IPS-15b (cell line): ENCODE results near the gene EPN2.

Experiments used
- H3K27me3 ChIP-seq: one replicate; pipeline ENCODE4 v1.6.1; 2013; ENCODE audit warnings: low read length; ENCODE audit not compliant: control insufficient read depth, insufficient read depth
- H3K36me3 ChIP-seq: one replicate; pipeline ENCODE4 v1.6.1; 2013; ENCODE audit warnings: low read length; ENCODE audit not compliant: control insufficient read depth, insufficient read depth
- H3K4me1 ChIP-seq: one replicate; pipeline ENCODE4 v1.6.1; 2013; ENCODE audit warnings: mild to moderate bottlenecking, low read length; ENCODE audit not compliant: control insufficient read depth, insufficient read depth
- H3K4me3 ChIP-seq: one replicate; pipeline ENCODE4 v1.5.1; 2013; ENCODE audit warnings: low read depth, low read length
- H3K9ac ChIP-seq: one replicate; pipeline ENCODE4 v1.6.1; 2013; ENCODE audit warnings: low read depth, mild to moderate bottlenecking, low read length
- H3K9me3 ChIP-seq: one replicate; pipeline ENCODE4 v1.6.1; 2013; ENCODE audit warnings: mild to moderate bottlenecking, low read length; ENCODE audit not compliant: control insufficient read depth, insufficient read depth

The EPN2 gene

GRCh38 chr17:19338031-19338990 lies 101.1 kb downstream of the EPN2 start:
- Histone ChIP-seq H3K9ac (no peak overlapping the region), H3K4me3 (no peak overlapping the region), H3K36me3 (peaks cover 12% of the 10 kb centered on the region), H3K4me1 (peaks cover 15% of the 10 kb centered on the region), H3K27me3 (no peaks in the 10 kb centered on the region), H3K9me3 (no peaks in the 10 kb centered on the region)

GRCh38 chr17:19339341-19339815 lies 102.2 kb downstream of the EPN2 start:
- H3K4me1 ChIP-seq = peaks cover 12% of the 10 kb centered on the region
- H3K36me3 ChIP-seq = peaks cover 7% of the 10 kb centered on the region
- H3K4me3 ChIP-seq = no peak overlapping the region
- no peak overlapping the region for H3K9ac ChIP-seq
- H3K9me3 ChIP-seq = no peaks in the 10 kb centered on the region
- H3K27me3 ChIP-seq = no peaks in the 10 kb centered on the region

GRCh38 chr17:19341211-19341631 lies 104.1 kb downstream of the EPN2 start:
- Histone ChIP-seq H3K4me1 (peaks cover 12% of the 10 kb centered on the region), H3K4me3 (no peak overlapping the region), H3K9ac (no peak overlapping the region), H3K27me3 (no peaks in the 10 kb centered on the region), H3K9me3 (no peaks in the 10 kb centered on the region), H3K36me3 (peaks cover 13% of the 10 kb centered on the region)

GRCh38 chr17:19341641-19342610 lies 104.8 kb downstream of the EPN2 start:
- H3K36me3 ChIP-seq = peaks cover 14% of the 10 kb centered on the region
- no peak overlapping the region for H3K9ac ChIP-seq
- H3K9me3 ChIP-seq = no peaks in the 10 kb centered on the region
- H3K4me1 ChIP-seq = peaks cover 12% of the 10 kb centered on the region
- no peaks in the 10 kb centered on the region for H3K27me3 ChIP-seq
- no peak overlapping the region for H3K4me3 ChIP-seq

GRCh38 chr17:19342611-19343255 lies 105.6 kb downstream of the EPN2 start:
- peaks cover 20% of the 10 kb centered on the region for H3K36me3 ChIP-seq
- peaks cover 10% of the 10 kb centered on the region for H3K4me1 ChIP-seq
- no peaks in the 10 kb centered on the region for H3K27me3 ChIP-seq
- H3K4me3 ChIP-seq = no peak overlapping the region
- H3K9ac ChIP-seq = no peak overlapping the region
- no peaks in the 10 kb centered on the region for H3K9me3 ChIP-seq

- Histone ChIP-seq H3K4me3 (no peak overlapping the region), H3K4me1 (peaks cover 8% of the 10 kb centered on the region), H3K9ac (no peak overlapping the region), H3K36me3 (peaks cover 20% of the 10 kb centered on the region), H3K27me3 (no peaks in the 10 kb centered on the region), H3K9me3 (no peaks in the 10 kb centered on the region)
These were observed 106.1 kb downstream of the EPN2 start for GRCh38 chr17:19343256-19343630.

- Histone ChIP-seq H3K9ac (no peak overlapping the region), H3K4me1 (peaks cover 7% of the 10 kb centered on the region), H3K4me3 (no peak overlapping the region)
These were observed 106.5 kb downstream of the EPN2 start for GRCh38 chr17:19343671-19344151.

GRCh38 chr17:19344311-19345066 lies 107.3 kb downstream of the EPN2 start:
- Histone ChIP-seq H3K4me1 (peaks cover 2% of the 10 kb centered on the region), H3K4me3 (no peak overlapping the region), H3K9ac (no peak overlapping the region), H3K27me3 (no peaks in the 10 kb centered on the region), H3K36me3 (peaks cover 20% of the 10 kb centered on the region), H3K9me3 (no peaks in the 10 kb centered on the region)

More at GRCh38 chr17:19343671-19344151, 106.5 kb downstream of the EPN2 start:
- H3K9me3 ChIP-seq = no peaks in the 10 kb centered on the region
- no peaks in the 10 kb centered on the region for H3K27me3 ChIP-seq
- peaks cover 20% of the 10 kb centered on the region for H3K36me3 ChIP-seq

- H3K4me1 ChIP-seq = no peaks in the 10 kb centered on the region
- no peak overlapping the region for H3K9ac ChIP-seq
- H3K4me3 ChIP-seq = no peak overlapping the region
- H3K27me3 ChIP-seq = no peaks in the 10 kb centered on the region
- H3K36me3 ChIP-seq = peaks cover 20% of the 10 kb centered on the region
- no peaks in the 10 kb centered on the region for H3K9me3 ChIP-seq
These were observed 107.9 kb downstream of the EPN2 start for GRCh38 chr17:19345067-19345460.

GRCh38 chr17:19345486-19346350 lies 108.6 kb downstream of the EPN2 start:
- Histone ChIP-seq H3K9me3 (no peaks in the 10 kb centered on the region), H3K4me3 (no peak overlapping the region), H3K27me3 (no peaks in the 10 kb centered on the region), H3K9ac (no peak overlapping the region), H3K4me1 (no peaks in the 10 kb centered on the region), H3K36me3 (peaks cover 20% of the 10 kb centered on the region)
